HUDEP-2 (cell line): ENCODE measurements around the gene TTC28.
"Not testable (repeated sequence)": the region's sequence is repeated elsewhere in the genome, so short reads cannot be mapped to it uniquely, and the experiment has no call there.

ENCODE experiments used
- DNase-seq, 76 experiments: peaks; one replicate each; lab custom pipeline; 2025; ENCODE audit not compliant: unreplicated experiment in 76 of 76; lab: John Stamatoyannopoulos, UW

Gene TTC28

GRCh38 chr22:28171712-28172111 is 507.9 kb downstream of the TTC28 start:
- no peak for DNase-seq

GRCh38 chr22:28171115-28171514 is 508.5 kb downstream of the TTC28 start:
- DNase-seq = no peak

- not testable (repeated sequence) for DNase-seq
Measured at GRCh38 chr22:28169314-28169713, 510.3 kb downstream of the TTC28 start.

- no peak for DNase-seq
Measured at GRCh38 chr22:28155808-28156207, 523.8 kb downstream of the TTC28 start.

- DNase-seq = no peak
Measured at GRCh38 chr22:28154861-28155260, 524.8 kb downstream of the TTC28 start.

- DNase-seq = no peak
Measured at GRCh38 chr22:28151151-28151816, 528.4 kb downstream of the TTC28 start.

GRCh38 chr22:28148816-28149465 is 530.7 kb downstream of the TTC28 start:
- DNase-seq = no peak

- DNase-seq = no peak
Measured at GRCh38 chr22:28147401-28147800, 532.2 kb downstream of the TTC28 start.

- DNase-seq = no peak
Measured at GRCh38 chr22:28146401-28147314, 533.0 kb downstream of the TTC28 start.

- no peak for DNase-seq
Measured at GRCh38 chr22:28143961-28144745, 535.5 kb downstream of the TTC28 start.

GRCh38 chr22:28143241-28143865 is 536.3 kb downstream of the TTC28 start:
- DNase-seq = no peak

GRCh38 chr22:28142361-28142961 is 537.2 kb downstream of the TTC28 start:
- DNase-seq = no peak

GRCh38 chr22:28141614-28142013 is 538.0 kb downstream of the TTC28 start:
- no peak for DNase-seq

- DNase-seq = no peak
Measured at GRCh38 chr22:28139961-28140360, 539.7 kb downstream of the TTC28 start.

GRCh38 chr22:28139516-28139915 is 540.1 kb downstream of the TTC28 start:
- DNase-seq = no peak

GRCh38 chr22:28137036-28137435 is 542.6 kb downstream of the TTC28 start:
- DNase-seq = no peak

- DNase-seq = no peak
Measured at GRCh38 chr22:28132466-28132865, 547.2 kb downstream of the TTC28 start.

GRCh38 chr22:28129319-28129962 is 550.2 kb downstream of the TTC28 start:
- DNase-seq = no peak

- no peak for DNase-seq
Measured at GRCh38 chr22:28128827-28129226, 550.8 kb downstream of the TTC28 start.
